Mesenchymal stem cell (in vitro differentiated cells and primary cell): ENCODE measurements around the gene KIF17.

Experiments
- DNase-seq: peaks from one replicate; pipeline ENCODE4 v3.0.0-alpha.2; 2013
- H2AFZ ChIP-seq: one replicate; pipeline ENCODE4 v1.6.1; 2013; ENCODE audit warnings: low read depth, mild to moderate bottlenecking, control low read depth, inconsistent platforms, low read length, moderate library complexity
- H2AK5ac ChIP-seq: 2 replicates; pipeline ENCODE4 v1.6.1; 2013; ENCODE audit warnings: low read length, moderate library complexity, mild to moderate bottlenecking, inconsistent platforms; ENCODE audit not compliant: severe bottlenecking
- H2BK120ac ChIP-seq: one replicate; pipeline ENCODE4 v1.6.1; 2013; ENCODE audit warnings: low read depth, mild to moderate bottlenecking, inconsistent platforms, low read length, moderate library complexity
- H2BK12ac ChIP-seq, 2 experiments: one replicate each; pipeline ENCODE4 v1.6.1; 2013; ENCODE audit warnings: inconsistent platforms in 2 of 2, low read length in 2 of 2, mild to moderate bottlenecking in 2 of 2, moderate library complexity in 2 of 2, control low read depth in 1 of 2
- H2BK15ac ChIP-seq: one replicate; pipeline ENCODE4 v1.6.1; 2013; ENCODE audit warnings: mild to moderate bottlenecking, low read depth, inconsistent platforms; ENCODE audit not compliant: poor library complexity, severe bottlenecking
- H2BK5ac ChIP-seq: 2 replicates; pipeline ENCODE4 v1.6.1; 2013; ENCODE audit warnings: low read depth, mild to moderate bottlenecking, low read length, control low read depth, inconsistent platforms; ENCODE audit not compliant: poor library complexity, severe bottlenecking
- H3K14ac ChIP-seq, 2 experiments: one replicate each; pipeline ENCODE4 v1.6.1; 2013; ENCODE audit warnings: inconsistent platforms in 2 of 2, low read length in 2 of 2, control low read depth in 1 of 2, mild to moderate bottlenecking in 1 of 2, moderate library complexity in 1 of 2
- H3K18ac ChIP-seq, 2 experiments: one replicate each; pipeline ENCODE4 v1.6.1; 2013; ENCODE audit warnings: inconsistent platforms in 2 of 2, low read length in 2 of 2, control low read depth in 1 of 2, low read depth in 1 of 2, mild to moderate bottlenecking in 1 of 2
- H3K23ac ChIP-seq, 2 experiments: one replicate each; pipeline ENCODE4 v1.6.1; 2013; ENCODE audit warnings: inconsistent platforms in 2 of 2, low read length in 2 of 2, mild to moderate bottlenecking in 2 of 2, moderate library complexity in 2 of 2, control low read depth in 1 of 2
- H3K27ac ChIP-seq: 2 replicates; pipeline ENCODE4 v1.5.1; 2013; ENCODE audit warnings: mild to moderate bottlenecking, moderate library complexity, low read length, control low read depth, inconsistent platforms; ENCODE audit not compliant: poor library complexity, severe bottlenecking
- H3K27me3 ChIP-seq, 2 experiments: 2 replicates each; pipeline versions ENCODE4 v1.6.1 to v1.7.0; 2013; ENCODE audit warnings: low read length in 2 of 2, mild to moderate bottlenecking in 2 of 2, moderate library complexity in 2 of 2, control low read depth in 1 of 2, inconsistent platforms in 1 of 2; ENCODE audit not compliant: control insufficient read depth in 1 of 2, insufficient read depth in 1 of 2
- H3K36me3 ChIP-seq, 2 experiments: 2 replicates each; pipeline versions ENCODE4 v1.6.1 to v1.7.0; 2013; ENCODE audit warnings: low read length in 2 of 2, control low read depth in 1 of 2, inconsistent platforms in 1 of 2, low read depth in 1 of 2, mild to moderate bottlenecking in 1 of 2; ENCODE audit not compliant: insufficient read depth in 2 of 2, control insufficient read depth in 1 of 2
- H3K4ac ChIP-seq, 2 experiments: one replicate each; pipeline ENCODE4 v1.6.1; 2013; ENCODE audit warnings: inconsistent platforms in 2 of 2, low read length in 2 of 2, mild to moderate bottlenecking in 2 of 2, moderate library complexity in 2 of 2, control low read depth in 1 of 2, low read depth in 1 of 2
- H3K4me1 ChIP-seq: 2 replicates; pipeline ENCODE4 v1.6.1; 2013; ENCODE audit warnings: low read depth, low read length, control low read depth; ENCODE audit not compliant: control insufficient read depth, insufficient read depth
- H3K4me2 ChIP-seq: 2 replicates; pipeline ENCODE4 v1.6.1; 2013; ENCODE audit warnings: low read length, mild to moderate bottlenecking, inconsistent platforms; ENCODE audit not compliant: poor library complexity, severe bottlenecking
- H3K4me3 ChIP-seq, 2 experiments: 2 replicates each; pipeline versions ENCODE4 v1.5.1 to v1.7.0; 2013; ENCODE audit warnings: low read length in 2 of 2, mild to moderate bottlenecking in 2 of 2, control low read depth in 1 of 2, low read depth in 1 of 2; ENCODE audit not compliant: insufficient read depth in 1 of 2
- H3K79me1 ChIP-seq: replicated peaks from 2 replicates; pipeline ENCODE4 v1.6.1; 2013; ENCODE audit warnings: mild to moderate bottlenecking, control low read depth, low read length, inconsistent platforms; ENCODE audit not compliant: poor library complexity, severe bottlenecking
- H3K9ac ChIP-seq: 2 replicates; pipeline ENCODE4 v1.7.0; 2013; ENCODE audit warnings: mild to moderate bottlenecking, low read length, moderate library complexity
- H3K9me3 ChIP-seq: 2 replicates; pipeline ENCODE4 v1.7.0; 2013; ENCODE audit warnings: mild to moderate bottlenecking, low read length; ENCODE audit not compliant: control insufficient read depth
- H4K8ac ChIP-seq: one replicate; pipeline ENCODE4 v1.6.1; 2013; ENCODE audit warnings: inconsistent platforms, mild to moderate bottlenecking, low read length, moderate library complexity
- H4K91ac ChIP-seq: one replicate; pipeline ENCODE4 v1.6.1; 2013; ENCODE audit warnings: mild to moderate bottlenecking, low read length, inconsistent platforms
- WGBS: methylation state at CpG from one replicate; pipeline ENCODE4 v1.1.7; 2013; ENCODE audit warnings: mixed read lengths; 5-methylcytosine and 5-hydroxymethylcytosine counted together

KIF17 gene

DNA sequence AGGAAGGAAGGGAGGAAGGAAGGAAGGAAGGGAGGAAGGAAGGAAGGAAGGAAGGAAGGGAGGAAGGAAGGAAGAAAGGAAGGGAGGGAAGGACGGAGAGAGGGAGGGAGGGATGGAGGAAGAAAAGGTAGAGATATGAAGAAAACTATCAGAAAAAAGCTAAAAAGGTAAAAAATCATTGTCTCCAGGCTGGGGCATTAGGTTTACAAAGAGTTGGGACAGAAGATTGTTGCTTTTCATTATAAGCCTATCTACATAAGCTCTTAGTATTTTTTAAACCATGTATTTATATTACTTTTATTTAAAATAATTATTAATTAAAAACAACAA, 91.7 kb downstream of the KIF17 start:
- no peaks in the 10 kb centered on the region for H3K9me3 ChIP-seq

GRCh38 chr1:20625176-20626097, 92.4 kb downstream of the KIF17 start:
- Histone ChIP-seq H2BK12ac (no peak overlapping the region), H3K9ac (no peak overlapping the region), H3K27me3 (no peaks in the 10 kb centered on the region), H3K23ac (no peak overlapping the region), H3K9me3 (no peaks in the 10 kb centered on the region), H3K18ac (no peak overlapping the region), H3K4me3 (no peak overlapping the region), H3K27ac (no peak overlapping the region), H4K91ac (no peak overlapping the region), H2AK5ac (no peak overlapping the region), H3K4me2 (no peak overlapping the region), H3K14ac (no peak overlapping the region), H3K4ac (no peak overlapping the region), H2AFZ (no peak overlapping the region), H2BK120ac (no peak overlapping the region), H2BK15ac (no peak overlapping the region), H2BK5ac (no peak overlapping the region), H3K4me1 (no peaks in the 10 kb centered on the region), H3K79me1 (no peaks in the 10 kb centered on the region), H3K36me3 (no peaks in the 10 kb centered on the region), H4K8ac (no peak overlapping the region)
- 71% methylated on average over 3 of the region's 3 CpGs for WGBS
- DNase-seq = no peak

More for the DNA sequence above, 91.7 kb downstream of the KIF17 start:
- 100% methylated on average over 1 of the region's 1 CpG for WGBS
- no peak for DNase-seq
- H3K4me3 ChIP-seq = no peak overlapping the region
- no peak overlapping the region for H4K91ac ChIP-seq
- H2BK12ac ChIP-seq = no peak overlapping the region
- H3K36me3 ChIP-seq = no peaks in the 10 kb centered on the region
- H2AFZ ChIP-seq = no peak overlapping the region
- H3K14ac ChIP-seq = no peak overlapping the region
- H4K8ac ChIP-seq = no peak overlapping the region
- H2BK15ac ChIP-seq = no peak overlapping the region
- H3K18ac ChIP-seq = no peak overlapping the region
- H3K27ac ChIP-seq = no peak overlapping the region
- no peak overlapping the region for H2AK5ac ChIP-seq
- no peak overlapping the region for H2BK5ac ChIP-seq
- H2BK120ac ChIP-seq = no peak overlapping the region
- H3K4me1 ChIP-seq = no peaks in the 10 kb centered on the region
- no peak overlapping the region for H3K9ac ChIP-seq
- no peak overlapping the region for H3K4me2 ChIP-seq
- H3K27me3 ChIP-seq = no peaks in the 10 kb centered on the region
- no peak overlapping the region for H3K23ac ChIP-seq
- H3K79me1 ChIP-seq = no peaks in the 10 kb centered on the region
- H3K4ac ChIP-seq = no peak overlapping the region

GRCh38 chr1:20624709-20625108, 93.1 kb downstream of the KIF17 start:
- WGBS = 60% methylated on average over 1 of the region's 1 CpG
- H3K23ac ChIP-seq = no peak overlapping the region
- no peak overlapping the region for H3K9ac ChIP-seq
- no peak overlapping the region for H4K91ac ChIP-seq
- no peaks in the 10 kb centered on the region for H3K79me1 ChIP-seq
- H3K9me3 ChIP-seq = no peaks in the 10 kb centered on the region
- H2AFZ ChIP-seq = no peak overlapping the region
- H2BK120ac ChIP-seq = no peak overlapping the region
- no peak overlapping the region for H3K18ac ChIP-seq
- DNase-seq = no peak
- H3K27ac ChIP-seq = no peak overlapping the region
- H3K14ac ChIP-seq = no peak overlapping the region
- no peak overlapping the region for H4K8ac ChIP-seq
- H3K4ac ChIP-seq = no peak overlapping the region
- no peak overlapping the region for H2AK5ac ChIP-seq
- no peak overlapping the region for H2BK12ac ChIP-seq
- H3K4me3 ChIP-seq = no peak overlapping the region
- H3K27me3 ChIP-seq = no peaks in the 10 kb centered on the region
- H3K36me3 ChIP-seq = no peaks in the 10 kb centered on the region
- H3K4me2 ChIP-seq = no peak overlapping the region
- H2BK15ac ChIP-seq = no peak overlapping the region
- H3K4me1 ChIP-seq = no peaks in the 10 kb centered on the region
- no peak overlapping the region for H2BK5ac ChIP-seq

DNA sequence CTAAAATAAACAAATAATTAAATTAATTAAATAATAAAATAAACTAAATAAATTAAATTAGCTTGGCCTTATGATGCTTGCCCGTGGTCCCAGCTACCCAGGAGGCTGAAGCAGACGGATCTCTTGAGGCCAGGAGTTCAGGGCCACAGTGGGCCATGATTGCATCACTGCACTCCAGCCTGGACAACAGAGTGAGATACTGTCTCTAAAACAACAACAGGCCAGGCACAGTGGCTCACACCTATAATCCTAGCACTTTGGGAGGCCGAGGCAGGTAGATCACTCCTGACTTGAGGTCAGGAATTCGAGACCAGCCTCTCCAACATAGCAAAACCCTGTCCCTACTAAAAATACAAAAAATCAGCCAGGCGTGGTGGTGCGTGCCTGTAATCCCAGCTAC, 96.8 kb downstream of the KIF17 start:
- H3K4ac ChIP-seq = no peak overlapping the region
- H4K8ac ChIP-seq = no peak overlapping the region
- H3K36me3 ChIP-seq = no peaks in the 10 kb centered on the region
- H2BK12ac ChIP-seq = no peak overlapping the region
- no peak overlapping the region for H3K27ac ChIP-seq
- no peak overlapping the region for H3K14ac ChIP-seq
- H3K4me2 ChIP-seq = no peak overlapping the region
- peaks cover 0 to 4% of the 10 kb centered on the region in 2 experiments for H3K27me3 ChIP-seq
- H2AK5ac ChIP-seq = no peak overlapping the region
- H3K79me1 ChIP-seq = no peaks in the 10 kb centered on the region
- no peaks in the 10 kb centered on the region for H3K9me3 ChIP-seq
- H2BK5ac ChIP-seq = no peak overlapping the region
- peaks cover 2% of the 10 kb centered on the region for H3K4me1 ChIP-seq
- no peak overlapping the region for H4K91ac ChIP-seq
- H2BK120ac ChIP-seq = no peak overlapping the region
- no peak overlapping the region for H2BK15ac ChIP-seq
- no peak overlapping the region for H3K23ac ChIP-seq
- WGBS = 85% methylated on average over 6 of the region's 6 CpGs
- H3K4me3 ChIP-seq = no peak overlapping the region
- no peak for DNase-seq
- H3K9ac ChIP-seq = no peak overlapping the region
- no peak overlapping the region for H3K18ac ChIP-seq
- H2AFZ ChIP-seq = no peak overlapping the region
